HepG2 (cell line): ENCODE data around the gene TRIM2.

Source experiments
- ELF4 ChIP-seq: sonication (generic); formaldehyde crosslinking; IDR thresholded peaks from 2 replicates; pipeline ENCODE4 v1.5.0; 2020; ENCODE audit warnings: missing genetic modification reagents, mild to moderate bottlenecking, moderate library complexity, borderline replicate concordance
- HBP1 ChIP-seq: IDR thresholded peaks from 2 replicates; pipeline ENCODE4 v1.6.1; 2016; ENCODE audit warnings: low read depth, control low read depth
- POLR2A ChIP-seq, 2 experiments: IDR thresholded peaks; 2 replicates each; pipeline ENCODE4 v1.6.1; 2011; ENCODE audit warnings: low read depth in 2 of 2, low read length in 2 of 2, mild to moderate bottlenecking in 1 of 2, moderate library complexity in 1 of 2; ENCODE audit not compliant: insufficient read depth in 1 of 2
- SETDB1 ChIP-seq: sonication (generic); formaldehyde crosslinking; IDR thresholded peaks from 2 replicates; pipeline ENCODE4 v1.5.1; 2020; ENCODE audit warnings: missing genetic modification reagents, mild to moderate bottlenecking, borderline replicate concordance
- ZNF460 ChIP-seq: sonication (generic); formaldehyde crosslinking; IDR thresholded peaks from 2 replicates; pipeline ENCODE4 v1.5.1; 2020; ENCODE audit warnings: missing genetic modification reagents, mild to moderate bottlenecking, borderline replicate concordance

DNA sequence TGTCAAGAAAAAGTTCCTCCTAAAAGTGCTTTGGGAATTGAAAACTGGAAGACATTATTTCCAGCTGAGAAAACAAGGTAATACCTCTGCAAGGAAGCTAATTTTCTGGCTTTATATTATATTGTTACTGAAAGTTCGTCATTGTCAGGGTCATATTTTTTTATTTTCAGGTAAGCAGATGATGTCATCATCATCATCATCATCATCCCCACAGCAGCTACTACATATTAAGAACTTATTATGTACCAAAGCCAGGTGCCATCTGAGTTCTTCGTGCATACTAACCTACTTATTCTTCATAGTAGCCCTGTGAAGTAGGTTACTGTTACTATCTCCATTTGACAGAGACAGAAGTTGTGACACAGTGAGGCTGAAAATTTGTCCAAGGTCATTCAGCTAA lies 87.3 kb downstream of the TRIM2 start:
- no peak for TF ChIP-seq POLR2A (IDR thresholded peaks at IDR 0.05; ENCODE audit: insufficient read depth in 1 of 2, low read depth in 2 of 2, low read length in 2 of 2)
- no peak for TF ChIP-seq HBP1 (CRISPR knock-in tag)
- no peak for TF ChIP-seq ZNF460 (CRISPR knock-in tag)
- no peak for TF ChIP-seq SETDB1 (CRISPR knock-in tag)
- TF ChIP-seq ELF4 (CRISPR knock-in tag): no peak
